HEK293 (cell line): ENCODE data around the gene STX1B.
A peak's percentile ranks its signal among the peaks of the same experiment; 100 is the strongest.

Experiments used
- GLI2 ChIP-seq: fragments of 450-650 bp; formaldehyde crosslinking; IDR thresholded peaks from 2 replicates; pipeline ENCODE4; 2017; ENCODE audit warnings: missing biosample characterization, missing genetic modification characterization, low read depth, borderline replicate concordance
- IKZF3 ChIP-seq: fragments of 450-650 bp; IDR thresholded peaks from 2 replicates; pipeline ENCODE4 v1.5.0; 2018; ENCODE audit warnings: missing biosample characterization, mild to moderate bottlenecking, missing genetic modification characterization, moderate library complexity
- KLF1 ChIP-seq: fragments of 450-650 bp; formaldehyde crosslinking; IDR thresholded peaks from 2 replicates; pipeline ENCODE4 v1.5.1; 2016; ENCODE audit warnings: missing biosample characterization, missing genetic modification characterization
- MEIS1 ChIP-seq: sonication (generic); formaldehyde crosslinking; IDR thresholded peaks from 2 replicates; pipeline ENCODE4 v1.8.1; 2022; ENCODE audit warnings: missing genetic modification reagents, mild to moderate bottlenecking, borderline replicate concordance
- SCRT2 ChIP-seq: fragments of 450-650 bp; formaldehyde crosslinking; IDR thresholded peaks from 2 replicates; pipeline ENCODE4 v1.5.1; 2016; ENCODE audit warnings: missing biosample characterization, missing genetic modification characterization
- SP2 ChIP-seq: fragments of 450-650 bp; formaldehyde crosslinking; IDR thresholded peaks from 2 replicates; pipeline ENCODE4 v1.5.1; 2016; ENCODE audit warnings: missing biosample characterization, missing genetic modification characterization
- ZNF132 ChIP-seq: fragments of 450-650 bp; formaldehyde crosslinking; IDR thresholded peaks from 2 replicates; pipeline ENCODE4 v1.5.1; 2017; ENCODE audit warnings: missing biosample characterization, missing genetic modification characterization, borderline replicate concordance
- ZNF155 ChIP-seq: fragments of 450-650 bp; formaldehyde crosslinking; IDR thresholded peaks from 2 replicates; pipeline ENCODE4 v1.5.1; 2016; ENCODE audit warnings: missing biosample characterization, missing genetic modification characterization
- ZNF16 ChIP-seq: fragments of 450-650 bp; formaldehyde crosslinking; IDR thresholded peaks from 2 replicates; pipeline ENCODE4 v1.5.1; 2016; ENCODE audit warnings: low read depth, missing biosample characterization, missing genetic modification characterization
- ZNF221 ChIP-seq: fragments of 450-650 bp; formaldehyde crosslinking; IDR thresholded peaks from 2 replicates; pipeline ENCODE4 v1.5.1; 2017; ENCODE audit warnings: missing biosample characterization, missing genetic modification characterization, borderline replicate concordance
- ZNF335 ChIP-seq: fragments of 450-650 bp; formaldehyde crosslinking; conservative IDR thresholded peaks from 2 replicates; pipeline ENCODE4 v1.5.1; 2016; ENCODE audit warnings: missing biosample characterization, missing genetic modification characterization
- ZNF354C ChIP-seq: fragments of 450-650 bp; formaldehyde crosslinking; IDR thresholded peaks from 2 replicates; pipeline ENCODE4 v1.5.1; 2016; ENCODE audit warnings: missing biosample characterization, missing genetic modification characterization, low read depth, borderline replicate concordance
- ZNF404 ChIP-seq: fragments of 450-650 bp; formaldehyde crosslinking; IDR thresholded peaks from 2 replicates; pipeline ENCODE4 v1.5.1; 2017; ENCODE audit warnings: missing biosample characterization, missing genetic modification characterization
- ZNF521 ChIP-seq: fragments of 450-650 bp; formaldehyde crosslinking; IDR thresholded peaks from 2 replicates; pipeline ENCODE4 v1.5.1; 2017; ENCODE audit warnings: missing biosample characterization, mild to moderate bottlenecking, missing genetic modification characterization
- ZNF529 ChIP-seq: fragments of 450-650 bp; formaldehyde crosslinking; IDR thresholded peaks from 2 replicates; pipeline ENCODE4 v1.5.1; 2017; ENCODE audit warnings: missing genetic modification characterization, missing biosample characterization; ENCODE audit not compliant: insufficient replicate concordance
- ZNF596 ChIP-seq: fragments of 450-650 bp; IDR thresholded peaks from 2 replicates; pipeline ENCODE4 v1.5.0; 2018; ENCODE audit warnings: missing biosample characterization, mild to moderate bottlenecking, missing genetic modification characterization, moderate library complexity
- ZNF629 ChIP-seq: fragments of 450-650 bp; formaldehyde crosslinking; IDR thresholded peaks from 2 replicates; pipeline ENCODE4 v1.5.1; 2017; ENCODE audit warnings: missing biosample characterization, missing genetic modification characterization
- ZNF658 ChIP-seq: fragments of 450-650 bp; formaldehyde crosslinking; IDR thresholded peaks from 2 replicates; pipeline ENCODE4; 2016; ENCODE audit warnings: missing biosample characterization, missing genetic modification characterization
- ZNF660 ChIP-seq: fragments of 450-650 bp; IDR thresholded peaks from 2 replicates; pipeline ENCODE4 v1.5.1; 2018; ENCODE audit warnings: missing biosample characterization, mild to moderate bottlenecking, missing genetic modification characterization
- ZNF670 ChIP-seq: fragments of 450-650 bp; formaldehyde crosslinking; IDR thresholded peaks from 2 replicates; pipeline ENCODE4 v1.5.1; 2016; ENCODE audit warnings: missing biosample characterization, missing genetic modification characterization, low read depth
- ZNF677 ChIP-seq: fragments of 450-650 bp; IDR thresholded peaks from 2 replicates; pipeline ENCODE4 v1.5.0; 2018; ENCODE audit warnings: missing biosample characterization, mild to moderate bottlenecking, missing genetic modification characterization, moderate library complexity
- TF ChIP-seq, protein P1 (sequence below): fragments of 450-650 bp; formaldehyde crosslinking; conservative IDR thresholded peaks from 2 replicates; pipeline ENCODE4 v1.5.1; 2016; ENCODE audit warnings: low read depth, missing biosample characterization, missing genetic modification characterization
- TF ChIP-seq, protein P2 (sequence below): fragments of 450-650 bp; formaldehyde crosslinking; IDR thresholded peaks from 2 replicates; pipeline ENCODE4 v1.5.1; 2016; ENCODE audit warnings: missing biosample characterization, missing genetic modification characterization, borderline replicate concordance
- TF ChIP-seq, protein P3 (sequence below): fragments of 450-650 bp; formaldehyde crosslinking; IDR thresholded peaks from 2 replicates; pipeline ENCODE4 v1.5.1; 2016; ENCODE audit warnings: missing biosample characterization, missing genetic modification characterization
- TF ChIP-seq, protein P4 (sequence below): fragments of 450-650 bp; formaldehyde crosslinking; IDR thresholded peaks from 2 replicates; pipeline ENCODE4 v1.5.1; 2016; ENCODE audit warnings: missing biosample characterization, missing genetic modification characterization

Gene STX1B

DNA sequence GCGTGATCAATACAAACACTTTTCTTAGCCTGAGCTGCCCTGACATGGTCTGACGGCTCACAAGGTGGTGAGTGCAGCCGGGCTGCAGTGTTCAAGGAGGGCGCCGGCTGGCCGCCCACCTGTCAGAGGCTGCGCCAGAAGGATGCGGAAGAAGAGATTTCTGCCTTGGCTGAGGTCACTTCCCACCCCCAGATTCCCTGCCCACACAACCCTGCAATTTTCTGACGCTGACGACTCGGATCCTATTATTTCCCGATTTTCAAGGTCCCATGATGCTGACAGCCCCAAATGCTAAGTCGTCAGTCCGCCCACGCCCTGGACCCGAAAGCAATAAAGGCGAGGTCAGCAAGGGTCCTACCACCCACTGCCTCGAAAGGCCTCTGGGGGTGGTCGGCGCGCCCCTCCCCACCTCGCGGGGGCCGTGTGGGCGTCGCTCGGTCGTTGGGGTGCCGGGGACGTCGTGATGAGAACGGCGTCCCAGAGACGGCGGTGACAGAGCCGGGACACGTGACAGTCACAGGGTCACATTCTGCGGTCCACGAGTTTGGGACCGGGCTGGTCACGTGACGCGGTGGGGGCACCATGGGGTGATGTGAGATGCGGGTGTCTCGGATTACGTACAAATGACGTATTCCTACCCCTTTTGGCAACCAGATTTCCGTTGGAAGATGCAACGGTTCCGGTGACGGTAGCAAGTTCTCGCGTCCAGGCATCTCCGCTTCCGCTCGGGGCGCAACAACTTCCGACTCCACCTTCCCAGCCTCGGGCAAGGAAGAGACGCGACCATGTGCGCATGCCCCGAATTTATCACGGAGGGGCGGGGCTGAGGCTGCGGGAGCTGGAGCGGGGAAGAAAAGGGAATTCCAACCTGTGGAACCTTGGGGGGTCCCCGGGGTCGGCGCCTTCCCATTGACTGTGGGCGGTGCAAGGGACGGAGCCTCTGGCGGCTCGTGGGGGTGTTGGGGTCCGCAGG lies 22.6 kb upstream of the STX1B start, which contains the start of gene STX4 (continued):
- TF ChIP-seq ZNF335 (tag by site-specific recombination) (peak; percentile 96), SCRT2 (tag by site-specific recombination) (peak; percentile 96), MEIS1 (no peak), ZNF404 (tag by site-specific recombination) (no peak), ZNF658 (no peak), ZNF521 (tag by site-specific recombination) (no peak), GLI2 (tag by site-specific recombination) (no peak), ZNF670 (no peak), IKZF3 (tag by site-specific recombination) (peak; percentile 57; the same call in 1 of the 2 replicates), ZNF677 (tag by site-specific recombination) (no peak), ZNF132 (tag by site-specific recombination) (no peak), SP2 (peak; percentile 89), ZNF596 (tag by site-specific recombination) (no peak), ZNF529 (tag by site-specific recombination) (no peak), ZNF354C (tag by site-specific recombination) (no peak), ZNF660 (peak; percentile 82), ZNF155 (tag by site-specific recombination) (no peak), ZNF629 (tag by site-specific recombination) (peak; percentile 100), ZNF16 (tag by site-specific recombination) (no peak), KLF1 (peak; percentile 60), ZNF221 (no peak)
- TF ChIP-seq, protein P1, sequence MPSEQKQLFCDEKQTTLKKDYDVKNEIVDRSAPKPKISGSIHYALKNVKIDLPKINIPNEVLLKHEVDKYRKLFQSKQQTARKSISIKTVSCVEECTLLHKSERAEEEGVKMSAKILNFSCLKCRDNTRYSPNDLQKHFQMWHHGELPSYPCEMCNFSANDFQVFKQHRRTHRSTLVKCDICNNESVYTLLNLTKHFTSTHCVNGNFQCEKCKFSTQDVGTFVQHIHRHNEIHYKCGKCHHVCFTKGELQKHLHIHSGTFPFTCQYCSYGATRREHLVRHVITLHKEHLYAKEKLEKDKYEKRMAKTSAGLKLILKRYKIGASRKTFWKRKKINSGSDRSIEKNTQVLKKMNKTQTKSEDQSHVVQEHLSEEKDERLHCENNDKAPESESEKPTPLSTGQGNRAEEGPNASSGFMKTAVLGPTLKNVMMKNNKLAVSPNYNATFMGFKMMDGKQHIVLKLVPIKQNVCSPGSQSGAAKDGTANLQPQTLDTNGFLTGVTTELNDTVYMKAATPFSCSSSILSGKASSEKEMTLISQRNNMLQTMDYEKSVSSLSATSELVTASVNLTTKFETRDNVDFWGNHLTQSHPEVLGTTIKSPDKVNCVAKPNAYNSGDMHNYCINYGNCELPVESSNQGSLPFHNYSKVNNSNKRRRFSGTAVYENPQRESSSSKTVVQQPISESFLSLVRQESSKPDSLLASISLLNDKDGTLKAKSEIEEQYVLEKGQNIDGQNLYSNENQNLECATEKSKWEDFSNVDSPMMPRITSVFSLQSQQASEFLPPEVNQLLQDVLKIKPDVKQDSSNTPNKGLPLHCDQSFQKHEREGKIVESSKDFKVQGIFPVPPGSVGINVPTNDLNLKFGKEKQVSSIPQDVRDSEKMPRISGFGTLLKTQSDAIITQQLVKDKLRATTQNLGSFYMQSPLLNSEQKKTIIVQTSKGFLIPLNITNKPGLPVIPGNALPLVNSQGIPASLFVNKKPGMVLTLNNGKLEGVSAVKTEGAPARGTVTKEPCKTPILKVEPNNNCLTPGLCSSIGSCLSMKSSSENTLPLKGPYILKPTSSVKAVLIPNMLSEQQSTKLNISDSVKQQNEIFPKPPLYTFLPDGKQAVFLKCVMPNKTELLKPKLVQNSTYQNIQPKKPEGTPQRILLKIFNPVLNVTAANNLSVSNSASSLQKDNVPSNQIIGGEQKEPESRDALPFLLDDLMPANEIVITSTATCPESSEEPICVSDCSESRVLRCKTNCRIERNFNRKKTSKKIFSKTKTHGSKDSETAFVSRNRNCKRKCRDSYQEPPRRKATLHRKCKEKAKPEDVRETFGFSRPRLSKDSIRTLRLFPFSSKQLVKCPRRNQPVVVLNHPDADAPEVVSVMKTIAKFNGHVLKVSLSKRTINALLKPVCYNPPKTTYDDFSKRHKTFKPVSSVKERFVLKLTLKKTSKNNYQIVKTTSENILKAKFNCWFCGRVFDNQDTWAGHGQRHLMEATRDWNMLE (tag by site-specific recombination) = peak; percentile 89
- TF ChIP-seq, protein P2, sequence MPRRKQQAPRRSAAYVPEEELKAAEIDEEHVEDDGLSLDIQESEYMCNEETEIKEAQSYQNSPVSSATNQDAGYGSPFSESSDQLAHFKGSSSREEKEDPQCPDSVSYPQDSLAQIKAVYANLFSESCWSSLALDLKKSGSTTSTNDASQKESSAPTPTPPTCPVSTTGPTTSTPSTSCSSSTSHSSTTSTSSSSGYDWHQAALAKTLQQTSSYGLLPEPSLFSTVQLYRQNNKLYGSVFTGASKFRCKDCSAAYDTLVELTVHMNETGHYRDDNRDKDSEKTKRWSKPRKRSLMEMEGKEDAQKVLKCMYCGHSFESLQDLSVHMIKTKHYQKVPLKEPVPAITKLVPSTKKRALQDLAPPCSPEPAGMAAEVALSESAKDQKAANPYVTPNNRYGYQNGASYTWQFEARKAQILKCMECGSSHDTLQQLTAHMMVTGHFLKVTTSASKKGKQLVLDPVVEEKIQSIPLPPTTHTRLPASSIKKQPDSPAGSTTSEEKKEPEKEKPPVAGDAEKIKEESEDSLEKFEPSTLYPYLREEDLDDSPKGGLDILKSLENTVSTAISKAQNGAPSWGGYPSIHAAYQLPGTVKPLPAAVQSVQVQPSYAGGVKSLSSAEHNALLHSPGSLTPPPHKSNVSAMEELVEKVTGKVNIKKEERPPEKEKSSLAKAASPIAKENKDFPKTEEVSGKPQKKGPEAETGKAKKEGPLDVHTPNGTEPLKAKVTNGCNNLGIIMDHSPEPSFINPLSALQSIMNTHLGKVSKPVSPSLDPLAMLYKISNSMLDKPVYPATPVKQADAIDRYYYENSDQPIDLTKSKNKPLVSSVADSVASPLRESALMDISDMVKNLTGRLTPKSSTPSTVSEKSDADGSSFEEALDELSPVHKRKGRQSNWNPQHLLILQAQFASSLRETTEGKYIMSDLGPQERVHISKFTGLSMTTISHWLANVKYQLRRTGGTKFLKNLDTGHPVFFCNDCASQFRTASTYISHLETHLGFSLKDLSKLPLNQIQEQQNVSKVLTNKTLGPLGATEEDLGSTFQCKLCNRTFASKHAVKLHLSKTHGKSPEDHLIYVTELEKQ = peak; percentile 74; the same call in 1 of the 2 replicates
- TF ChIP-seq, protein P3, sequence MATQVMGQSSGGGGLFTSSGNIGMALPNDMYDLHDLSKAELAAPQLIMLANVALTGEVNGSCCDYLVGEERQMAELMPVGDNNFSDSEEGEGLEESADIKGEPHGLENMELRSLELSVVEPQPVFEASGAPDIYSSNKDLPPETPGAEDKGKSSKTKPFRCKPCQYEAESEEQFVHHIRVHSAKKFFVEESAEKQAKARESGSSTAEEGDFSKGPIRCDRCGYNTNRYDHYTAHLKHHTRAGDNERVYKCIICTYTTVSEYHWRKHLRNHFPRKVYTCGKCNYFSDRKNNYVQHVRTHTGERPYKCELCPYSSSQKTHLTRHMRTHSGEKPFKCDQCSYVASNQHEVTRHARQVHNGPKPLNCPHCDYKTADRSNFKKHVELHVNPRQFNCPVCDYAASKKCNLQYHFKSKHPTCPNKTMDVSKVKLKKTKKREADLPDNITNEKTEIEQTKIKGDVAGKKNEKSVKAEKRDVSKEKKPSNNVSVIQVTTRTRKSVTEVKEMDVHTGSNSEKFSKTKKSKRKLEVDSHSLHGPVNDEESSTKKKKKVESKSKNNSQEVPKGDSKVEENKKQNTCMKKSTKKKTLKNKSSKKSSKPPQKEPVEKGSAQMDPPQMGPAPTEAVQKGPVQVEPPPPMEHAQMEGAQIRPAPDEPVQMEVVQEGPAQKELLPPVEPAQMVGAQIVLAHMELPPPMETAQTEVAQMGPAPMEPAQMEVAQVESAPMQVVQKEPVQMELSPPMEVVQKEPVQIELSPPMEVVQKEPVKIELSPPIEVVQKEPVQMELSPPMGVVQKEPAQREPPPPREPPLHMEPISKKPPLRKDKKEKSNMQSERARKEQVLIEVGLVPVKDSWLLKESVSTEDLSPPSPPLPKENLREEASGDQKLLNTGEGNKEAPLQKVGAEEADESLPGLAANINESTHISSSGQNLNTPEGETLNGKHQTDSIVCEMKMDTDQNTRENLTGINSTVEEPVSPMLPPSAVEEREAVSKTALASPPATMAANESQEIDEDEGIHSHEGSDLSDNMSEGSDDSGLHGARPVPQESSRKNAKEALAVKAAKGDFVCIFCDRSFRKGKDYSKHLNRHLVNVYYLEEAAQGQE = peak; percentile 52
- TF ChIP-seq, protein P4, sequence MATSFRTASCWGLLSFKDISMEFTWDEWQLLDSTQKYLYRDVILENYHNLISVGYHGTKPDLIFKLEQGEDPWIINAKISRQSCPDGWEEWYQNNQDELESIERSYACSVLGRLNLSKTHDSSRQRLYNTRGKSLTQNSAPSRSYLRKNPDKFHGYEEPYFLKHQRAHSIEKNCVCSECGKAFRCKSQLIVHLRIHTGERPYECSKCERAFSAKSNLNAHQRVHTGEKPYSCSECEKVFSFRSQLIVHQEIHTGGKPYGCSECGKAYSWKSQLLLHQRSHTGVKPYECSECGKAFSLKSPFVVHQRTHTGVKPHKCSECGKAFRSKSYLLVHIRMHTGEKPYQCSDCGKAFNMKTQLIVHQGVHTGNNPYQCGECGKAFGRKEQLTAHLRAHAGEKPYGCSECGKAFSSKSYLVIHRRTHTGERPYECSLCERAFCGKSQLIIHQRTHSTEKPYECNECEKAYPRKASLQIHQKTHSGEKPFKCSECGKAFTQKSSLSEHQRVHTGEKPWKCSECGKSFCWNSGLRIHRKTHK (tag by site-specific recombination) = no peak
